Breast epithelium (tissue), 4 donors: ENCODE data around the gene PRRX1. TPM values are rescaled to one million over a fixed set of nuclear protein-coding genes. Genes with fewer than 3 reads are reported as not detected.

ENCODE experiments used
- DNase-seq, 2 donors: peaks; one replicate each; pipeline ENCODE4 v3.0.0-alpha.2; 2019; ENCODE audit warnings: low spot score in 2 of 2
- H3K27ac ChIP-seq, 2 donors: fragments of 200-600 bp; sonication (generic) in 1 of 2; one replicate each; pipeline ENCODE4 v1.5.1; 2016 to 2019; ENCODE audit warnings: mild to moderate bottlenecking in 1 of 2
- H3K27me3 ChIP-seq, 2 donors: fragments of 200-600 bp; sonication (generic) in 1 of 2; one replicate each; pipeline versions ENCODE4 v1.5.1 to v1.6.0; 2017 to 2019; ENCODE audit warnings: control low read depth in 1 of 2, mild to moderate bottlenecking in 1 of 2
- H3K36me3 ChIP-seq: fragments of 200-600 bp; one replicate; pipeline ENCODE4 v1.5.1; 2019
- H3K4me1 ChIP-seq, 2 donors: fragments of 200-600 bp; sonication (generic); one replicate each; pipeline ENCODE4 v1.5.1; 2016 to 2019; ENCODE audit warnings: control low read depth in 1 of 2
- H3K4me3 ChIP-seq, 3 donors: fragments of 200-600 bp; sonication (generic); 1 replicate in 2 of 3; 2 replicates in 1 of 3; pipeline ENCODE4 v1.5.1; 2016 to 2019; ENCODE audit warnings: mild to moderate bottlenecking in 3 of 3, moderate library complexity in 2 of 3
- H3K9me3 ChIP-seq, 2 donors: fragments of 200-600 bp; sonication (generic) in 1 of 2; one replicate each; pipeline ENCODE4 v1.5.1; 2016 to 2019; ENCODE audit warnings: control low read depth in 1 of 2
- POLR2A ChIP-seq: fragments of 450-650 bp; IDR thresholded peaks from one replicate; pipeline ENCODE4 v1.6.1; 2016; ENCODE audit warnings: antibody characterized with exemption, mild to moderate bottlenecking, moderate library complexity
- POLR2AphosphoS5 ChIP-seq, 3 donors: sonication (generic); formaldehyde crosslinking; IDR thresholded peaks; one replicate each; pipeline ENCODE4 v1.6.1; 2017; ENCODE audit warnings: antibody characterized with exemption in 3 of 3
- intact Hi-C: fragments of 100-400 bp; cut with DNase I; formaldehyde crosslinking; loops from one replicate; pipeline ENCODE4 v1.15.1; 2023; ENCODE audit warnings: low total_unique reads
- total RNA-seq, 3 donors: library from RNA; depleted of rRNA; stranded (reverse); fragments of >200 nt; gene quantifications; one replicate each; pipeline ENCODE4 v1.1.0, GENCODE V29; 2016
- TF ChIP-seq, protein P1 (sequence below), 3 donors: fragments of 450-650 bp; IDR thresholded peaks; one replicate each; pipeline ENCODE4 v1.5.1; 2016 to 2017; ENCODE audit warnings: antibody characterized with exemption in 3 of 3, mild to moderate bottlenecking in 3 of 3, moderate library complexity in 3 of 3

The PRRX1 gene
- total RNA-seq, 3 donors from 2014 or later = 48.9 to 75.7 (median 73.1) TPM

DNA sequence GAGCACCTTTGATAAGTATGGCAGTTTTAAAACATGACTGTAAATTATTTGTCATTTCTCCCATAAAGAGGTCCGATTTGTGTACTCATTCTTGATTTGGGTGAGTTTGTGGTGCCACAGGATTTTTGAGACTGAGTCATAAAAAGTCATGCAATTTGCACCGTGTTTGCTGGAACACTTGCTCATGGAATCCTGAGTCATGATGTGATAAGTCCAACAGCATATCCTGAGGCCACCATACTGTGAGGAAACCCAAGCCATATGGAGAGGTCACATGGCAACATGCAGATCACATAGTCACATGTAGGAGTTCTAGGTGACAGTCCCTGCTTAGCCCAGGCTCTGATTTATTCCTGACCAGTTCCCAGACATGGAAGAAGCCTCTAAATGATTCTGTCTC is 40.8 kb upstream of the PRRX1 start:
- no peak for DNase-seq
- H3K4me3 ChIP-seq = no peak overlapping the region
- H3K36me3 ChIP-seq = no peaks in the 10 kb centered on the region
- TF ChIP-seq POLR2A = no peak
- no peak for TF ChIP-seq POLR2AphosphoS5 (IDR thresholded peaks at IDR 0.05)
- TF ChIP-seq, protein P1, sequence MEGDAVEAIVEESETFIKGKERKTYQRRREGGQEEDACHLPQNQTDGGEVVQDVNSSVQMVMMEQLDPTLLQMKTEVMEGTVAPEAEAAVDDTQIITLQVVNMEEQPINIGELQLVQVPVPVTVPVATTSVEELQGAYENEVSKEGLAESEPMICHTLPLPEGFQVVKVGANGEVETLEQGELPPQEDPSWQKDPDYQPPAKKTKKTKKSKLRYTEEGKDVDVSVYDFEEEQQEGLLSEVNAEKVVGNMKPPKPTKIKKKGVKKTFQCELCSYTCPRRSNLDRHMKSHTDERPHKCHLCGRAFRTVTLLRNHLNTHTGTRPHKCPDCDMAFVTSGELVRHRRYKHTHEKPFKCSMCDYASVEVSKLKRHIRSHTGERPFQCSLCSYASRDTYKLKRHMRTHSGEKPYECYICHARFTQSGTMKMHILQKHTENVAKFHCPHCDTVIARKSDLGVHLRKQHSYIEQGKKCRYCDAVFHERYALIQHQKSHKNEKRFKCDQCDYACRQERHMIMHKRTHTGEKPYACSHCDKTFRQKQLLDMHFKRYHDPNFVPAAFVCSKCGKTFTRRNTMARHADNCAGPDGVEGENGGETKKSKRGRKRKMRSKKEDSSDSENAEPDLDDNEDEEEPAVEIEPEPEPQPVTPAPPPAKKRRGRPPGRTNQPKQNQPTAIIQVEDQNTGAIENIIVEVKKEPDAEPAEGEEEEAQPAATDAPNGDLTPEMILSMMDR (IDR thresholded peaks at IDR 0.05) = no peak
- intact Hi-C loops = no loop called here
- H3K4me1 ChIP-seq = peaks cover 0 to 6% of the 10 kb centered on the region in 2 donors
- H3K27ac ChIP-seq = no peak overlapping the region
- H3K27me3 ChIP-seq = no peaks in the 10 kb centered on the region
- no peaks in the 10 kb centered on the region for H3K9me3 ChIP-seq

DNA sequence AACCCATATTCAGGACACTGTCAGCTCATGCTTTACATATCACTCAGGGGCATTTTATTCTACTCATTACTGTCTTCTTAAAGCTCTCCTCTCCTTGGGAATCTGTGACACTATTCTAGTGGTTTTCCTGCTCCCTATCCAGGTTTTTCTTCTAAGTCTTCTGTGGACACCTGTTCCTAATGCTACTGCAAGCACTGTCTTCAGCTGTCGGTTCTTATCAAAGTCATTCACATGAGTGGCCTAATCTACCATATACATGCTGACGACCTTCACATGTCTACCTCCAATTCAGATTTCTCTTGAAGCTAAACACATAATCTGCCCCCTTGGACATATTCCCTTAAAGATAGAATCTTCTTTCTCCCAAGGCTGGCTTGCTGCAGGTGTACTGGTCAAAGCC is 39.8 kb upstream of the PRRX1 start:
- TF ChIP-seq POLR2AphosphoS5 (IDR thresholded peaks at IDR 0.05) = no peak
- TF ChIP-seq, protein P1 (IDR thresholded peaks at IDR 0.05) = no peak
- no peak for TF ChIP-seq POLR2A
- intact Hi-C loops = no loop called here
- no peak overlapping the region for H3K4me3 ChIP-seq
- no peaks in the 10 kb centered on the region for H3K9me3 ChIP-seq
- no peaks in the 10 kb centered on the region for H3K27me3 ChIP-seq
- H3K36me3 ChIP-seq = no peaks in the 10 kb centered on the region
- no peak overlapping the region for H3K27ac ChIP-seq
- H3K4me1 ChIP-seq = peaks cover 0 to 6% of the 10 kb centered on the region in 2 donors
- no peak for DNase-seq

DNA sequence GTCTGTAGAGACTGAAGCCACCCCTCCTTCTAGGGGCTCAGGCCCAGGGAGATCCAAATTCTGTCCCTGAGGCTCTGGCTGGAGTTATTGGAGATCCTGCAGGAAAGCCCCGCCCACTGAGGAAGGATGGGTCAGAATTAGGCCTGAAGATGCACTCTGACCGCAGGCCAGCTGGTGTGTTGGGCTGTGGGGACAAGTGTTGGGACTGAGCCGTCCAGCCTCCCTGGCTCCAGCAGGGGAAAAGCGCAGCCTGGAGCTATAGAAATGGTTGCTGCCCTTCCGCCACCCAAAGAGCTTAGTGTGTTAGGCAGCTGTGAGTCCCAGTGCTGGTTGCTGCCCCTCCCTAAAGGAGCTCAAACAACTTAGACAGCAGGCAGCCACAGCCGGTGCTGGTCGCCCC is 33.0 kb upstream of the PRRX1 start:
- Histone ChIP-seq H3K9me3 (no peaks in the 10 kb centered on the region), H3K4me1 (no peaks in the 10 kb centered on the region), H3K4me3 (no peak overlapping the region), H3K27me3 (no peaks in the 10 kb centered on the region), H3K36me3 (no peaks in the 10 kb centered on the region), H3K27ac (no peak overlapping the region)
- TF ChIP-seq, protein P1 (IDR thresholded peaks at IDR 0.05) = no peak
- TF ChIP-seq POLR2A = no peak
- TF ChIP-seq POLR2AphosphoS5 (IDR thresholded peaks at IDR 0.05) = no peak
- DNase-seq = no peak
- intact Hi-C loops = no loop called here

DNA sequence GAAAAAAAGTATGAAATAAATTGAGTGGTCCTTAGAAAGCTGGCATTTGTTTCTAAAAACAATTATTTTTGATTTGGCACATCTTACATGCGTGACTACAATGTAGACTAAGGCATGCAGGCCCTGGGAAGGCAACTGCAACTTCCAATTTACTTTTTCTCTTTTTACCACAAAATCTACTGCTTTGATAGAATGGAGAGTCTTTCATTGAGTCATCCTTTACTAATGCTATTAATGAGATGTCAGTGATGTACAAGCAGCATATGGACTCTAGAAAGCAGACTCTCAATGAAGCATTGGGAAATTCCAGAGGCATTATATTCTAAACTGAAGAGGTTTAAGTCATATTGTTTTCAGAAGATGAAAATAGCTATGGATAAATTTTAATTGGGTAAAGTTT is 29.6 kb upstream of the PRRX1 start:
- H3K4me1 ChIP-seq = no peaks in the 10 kb centered on the region
- no peaks in the 10 kb centered on the region for H3K36me3 ChIP-seq
- intact Hi-C loops = no loop called here
- TF ChIP-seq, protein P1 (IDR thresholded peaks at IDR 0.05) = no peak
- no peak for TF ChIP-seq POLR2A
- no peak for TF ChIP-seq POLR2AphosphoS5 (IDR thresholded peaks at IDR 0.05)
- H3K27ac ChIP-seq = no peak overlapping the region
- no peak overlapping the region for H3K4me3 ChIP-seq
- H3K9me3 ChIP-seq = no peaks in the 10 kb centered on the region
- no peak for DNase-seq
- no peaks in the 10 kb centered on the region for H3K27me3 ChIP-seq

DNA sequence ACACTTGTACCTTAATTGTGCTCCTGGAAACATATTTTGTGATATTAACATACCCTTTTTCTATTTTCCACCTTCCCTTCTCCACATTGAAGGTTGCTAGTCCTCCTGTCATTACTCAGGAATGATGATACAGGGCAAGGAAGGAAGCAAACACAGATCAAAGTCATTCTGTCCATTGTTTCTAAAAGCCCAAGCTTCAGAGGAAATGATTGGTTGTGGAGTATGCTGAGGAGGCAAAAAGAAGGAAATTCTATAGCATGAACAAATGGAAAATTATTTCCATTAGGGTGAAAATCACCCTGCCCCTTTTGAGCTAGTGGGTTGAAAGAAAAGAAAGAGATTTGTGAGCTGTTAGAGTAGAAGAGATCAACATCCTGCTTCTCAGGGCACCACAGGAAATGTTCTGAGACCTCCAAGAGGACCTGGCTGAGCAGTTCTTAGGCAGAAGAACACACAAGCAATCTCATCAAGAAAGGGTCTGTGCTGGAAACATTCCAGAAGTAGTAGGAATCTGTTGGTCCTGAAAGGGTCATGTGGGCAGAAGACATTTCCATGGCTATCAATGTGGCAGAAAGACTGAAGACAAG is 29.0 kb upstream of the PRRX1 start:
- Histone ChIP-seq H3K27me3 (no peaks in the 10 kb centered on the region), H3K27ac (no peak overlapping the region), H3K4me1 (no peaks in the 10 kb centered on the region), H3K4me3 (no peak overlapping the region), H3K9me3 (no peaks in the 10 kb centered on the region), H3K36me3 (no peaks in the 10 kb centered on the region)
- no peak for DNase-seq
- no peak for TF ChIP-seq POLR2A
- TF ChIP-seq POLR2AphosphoS5 (IDR thresholded peaks at IDR 0.05) = no peak
- TF ChIP-seq, protein P1 (IDR thresholded peaks at IDR 0.05) = no peak
- intact Hi-C loops = no loop called here
